B cell (primary cell): ENCODE results near the gene MAD2L2. TPM values are rescaled to one million over a fixed set of nuclear protein-coding genes. Genes with fewer than 3 reads are reported as not detected.

Experiments
- ATAC-seq: fragments of 200-7000 bp; cut with Tn5 transposase; one replicate; pipeline ENCODE4 v1.10.0; 2021; ENCODE audit warnings: low read depth, mild to moderate bottlenecking, moderate number of reproducible peaks, moderate library complexity
- CTCF ChIA-PET: fragments of 350-600 bp; sonication (Branson Sonifier 250); formaldehyde crosslinking; loops from one replicate; lab custom pipeline; 2021; ENCODE audit warnings: antibody characterized with exemption, inconsistent platforms; lab: Charles Lee
- POLR2A ChIA-PET: fragments of 350-600 bp; sonication (Branson Sonifier 250); formaldehyde crosslinking; loops from one replicate; lab custom pipeline; 2021; ENCODE audit warnings: antibody characterized with exemption; lab: Charles Lee
- DNase-seq: peaks from one replicate; pipeline ENCODE4 v3.0.0; 2013
- H2AFZ ChIP-seq: 2 replicates; pipeline ENCODE4 v1.6.1; 2012; ENCODE audit warnings: mild to moderate bottlenecking, low read depth, low read length; ENCODE audit not compliant: insufficient read depth, poor library complexity, severe bottlenecking
- H3K27ac ChIP-seq, 2 donors: 1 replicate in 1 of 2; 2 replicates in 1 of 2; pipeline ENCODE4 v1.5.1; 2012 to 2013; ENCODE audit warnings: low read length in 2 of 2, mild to moderate bottlenecking in 2 of 2, moderate library complexity in 1 of 2
- H3K27me3 ChIP-seq, 4 experiments: fragments of 200-600 bp in 1 of 4; sonication (generic) in 1 of 4; replicated peaks in 1 of 4; 1 replicate in 2 of 4; 2 replicates in 2 of 4; pipeline versions ENCODE4 v1.6.1 to v1.7.0; 2013 to 2016; ENCODE audit warnings: low read length in 3 of 4, mild to moderate bottlenecking in 2 of 4, mixed read lengths in 1 of 4, moderate library complexity in 1 of 4; ENCODE audit not compliant: insufficient read depth in 4 of 4, control insufficient read depth in 3 of 4; ENCODE audit errors: control extremely low read depth in 1 of 4
- H3K36me3 ChIP-seq, 2 experiments: replicated peaks in 1 of 2; 1 replicate in 1 of 2; 2 replicates in 1 of 2; pipeline versions ENCODE4 v1.6.1 to v1.7.1; 2013; ENCODE audit warnings: low read length in 1 of 2; ENCODE audit not compliant: insufficient read depth in 2 of 2, control insufficient read depth in 1 of 2; ENCODE audit errors: control extremely low read depth in 1 of 2, extremely low read depth in 1 of 2
- H3K4me1 ChIP-seq, 2 donors: fragments of 200-600 bp in 1 of 2; sonication (generic) in 1 of 2; 1 replicate in 1 of 2; 2 replicates in 1 of 2; pipeline versions ENCODE4 v1.5.1 to v1.6.1; 2013 to 2017; ENCODE audit warnings: low read length in 2 of 2; ENCODE audit not compliant: control insufficient read depth in 2 of 2, insufficient read depth in 2 of 2
- H3K4me2 ChIP-seq: replicated peaks from 2 replicates; pipeline ENCODE3; 2012; ENCODE audit warnings: mild to moderate bottlenecking, low read depth, low read length; ENCODE audit not compliant: poor library complexity, severe bottlenecking
- H3K4me3 ChIP-seq, 5 experiments: fragments of 200-600 bp in 1 of 5; sonication (generic) in 1 of 5; 1 replicate in 3 of 5; 2 replicates in 2 of 5; pipeline versions ENCODE4 v1.5.1 to v1.7.0; 2011 to 2016; ENCODE audit warnings: low read length in 4 of 5, mild to moderate bottlenecking in 4 of 5, low read depth in 2 of 5, control low read depth in 1 of 5, moderate library complexity in 1 of 5; ENCODE audit not compliant: insufficient read depth in 1 of 5; ENCODE audit errors: control extremely low read depth in 1 of 5, extremely low read depth in 1 of 5
- H3K79me2 ChIP-seq: fragments of 200-600 bp; sonication (generic); one replicate; pipeline ENCODE4 v1.6.0; 2016; ENCODE audit warnings: low read length; ENCODE audit not compliant: control insufficient read depth, insufficient read depth
- H3K9ac ChIP-seq: fragments of 200-600 bp; sonication (generic); 2 replicates; pipeline ENCODE4 v1.6.1; 2017; ENCODE audit warnings: mild to moderate bottlenecking, low read length, moderate library complexity
- H3K9me3 ChIP-seq, 3 donors: one replicate each; pipeline versions ENCODE4 v1.6.1 to v1.7.1; 2013; ENCODE audit warnings: low read length in 2 of 3; ENCODE audit not compliant: control insufficient read depth in 2 of 3, insufficient read depth in 1 of 3; ENCODE audit errors: control extremely low read depth in 1 of 3
- H4K20me1 ChIP-seq: 2 replicates; pipeline ENCODE4 v1.6.0; 2012; ENCODE audit warnings: mild to moderate bottlenecking, low read length; ENCODE audit not compliant: insufficient read depth, control insufficient read depth, poor library complexity, severe bottlenecking
- H3K27ac Mint-ChIP-seq: one replicate; pipeline ENCODE4 v1.8.0; 2021; ENCODE audit warnings: mixed read lengths
- H3K27me3 Mint-ChIP-seq: one replicate; pipeline ENCODE4 v1.8.0; 2021; ENCODE audit warnings: mixed read lengths
- H3K4me1 Mint-ChIP-seq: one replicate; pipeline ENCODE4 v1.8.0; 2021; ENCODE audit warnings: mixed read lengths
- H3K4me3 Mint-ChIP-seq: one replicate; pipeline ENCODE4 v1.8.0; 2021; ENCODE audit warnings: mixed read lengths
- H3K9me3 Mint-ChIP-seq: one replicate; pipeline ENCODE4 v1.8.0; 2022; ENCODE audit warnings: mixed read lengths; ENCODE audit not compliant: insufficient read depth
- CTCF ChIP-seq: fragments of 200-600 bp; IDR thresholded peaks from one replicate; pipeline ENCODE4 v1.8.0; 2022; ENCODE audit warnings: antibody characterized with exemption, mild to moderate bottlenecking
- EZH2 ChIP-seq: IDR thresholded peaks from 2 replicates; pipeline ENCODE4 v1.6.1; 2012; ENCODE audit warnings: borderline replicate concordance, low read depth, mild to moderate bottlenecking, moderate library complexity, low read length; ENCODE audit not compliant: insufficient read depth, poor library complexity, severe bottlenecking
- WGBS: methylation state at CpG from one replicate; pipeline ENCODE4 v1.1.5; 2013; ENCODE audit warnings: missing lambda C conversion rate; ENCODE audit not compliant: insufficient coverage; 5-methylcytosine and 5-hydroxymethylcytosine counted together
- intact Hi-C: fragments of 100-400 bp; cut with micrococcal nuclease; formaldehyde crosslinking; loops from one replicate; pipeline ENCODE4 v1.10.0; 2022
- polyA plus RNA-seq: library from polyadenylated mRNA; depleted of rRNA; stranded (reverse); fragments of >200 nt; gene quantifications from 2 replicates; pipeline ENCODE4 v1.2.3, GENCODE V29; 2012
- total RNA-seq, 2 donors: library from RNA; stranded (reverse); fragments of 120-200 nt in 1 of 2; gene quantifications; 1 replicate in 1 of 2; 2 replicates in 1 of 2; pipeline versions ENCODE4 v1.2.3 to v1.2.4, GENCODE V29; 2013 to 2022

The MAD2L2 gene
- total and polyA plus RNA-seq, 2 donors (not counting 1 experiment from before 2014, with no cell fraction given) = 29.0 to 42.2 TPM

- Histone ChIP-seq H3K79me2 (no peaks in the 10 kb centered on the region), H3K4me1 (peaks cover 24 to 26% of the 10 kb centered on the region in 2 donors), H3K27ac (no peak overlapping the region), H2AFZ (peak overlapping the region; percentile 54), H3K4me3 (peak overlapping the region in 4 of 5 experiments; percentile 8 to 46 (median 28)), H3K9me3 (no peaks in the 10 kb centered on the region), H3K9ac (peak overlapping the region; percentile 42), H3K4me2 (peak overlapping the region; percentile 77), H3K36me3 (no peaks in the 10 kb centered on the region), H3K27me3 (peaks cover 0 to 45% (median 21%) of the 10 kb centered on the region in 4 experiments), H4K20me1 (no peaks in the 10 kb centered on the region)
- no peak for TF ChIP-seq CTCF
- peak; percentile 66 for TF ChIP-seq EZH2
- H3K27me3 Mint-ChIP-seq = peaks cover 52% of the 10 kb centered on the region
- ATAC-seq (no peak), DNase-seq (no peak)
- 3% methylated on average over 56 of the region's 64 CpGs for WGBS
- H3K27ac Mint-ChIP-seq = no peak overlapping the region
- CTCF ChIA-PET = interaction anchor here (0.7 to 2.1 kb wide), 5 partner anchors 9 to 40 kb away, joined by 3 to 6 read pairs (median 4); partner anchors contain the start of gene MAD2L2
- H3K4me3 Mint-ChIP-seq = peak overlapping the region; percentile 68
- intact Hi-C loops = no loop called here
- peaks cover 24% of the 10 kb centered on the region for H3K4me1 Mint-ChIP-seq
- H3K9me3 Mint-ChIP-seq = no peaks in the 10 kb centered on the region
- POLR2A ChIA-PET = no interaction called here
Observed at GRCh38 chr1:11690397-11691301, 9.7 kb upstream of the MAD2L2 start.

GRCh38 chr1:11688506-11688905 lies 7.6 kb upstream of the MAD2L2 start:
- Histone ChIP-seq H3K36me3 (no peaks in the 10 kb centered on the region), H3K9me3 (no peaks in the 10 kb centered on the region), H3K4me2 (no peak overlapping the region), H3K9ac (no peak overlapping the region), H3K79me2 (no peaks in the 10 kb centered on the region), H3K27ac (no peak overlapping the region), H4K20me1 (no peaks in the 10 kb centered on the region), H2AFZ (no peak overlapping the region), H3K4me3 (no peak overlapping the region), H3K4me1 (peaks cover 26 to 29% of the 10 kb centered on the region in 2 donors), H3K27me3 (peaks cover 0 to 43% (median 19%) of the 10 kb centered on the region in 4 experiments)
- Mint-ChIP-seq H3K4me3 (no peak overlapping the region), H3K27me3 (peaks cover 40% of the 10 kb centered on the region), H3K27ac (no peak overlapping the region), H3K4me1 (peaks cover 23% of the 10 kb centered on the region), H3K9me3 (no peaks in the 10 kb centered on the region)
- ChIA-PET CTCF (interaction anchor here (0.7 kb wide), 1 partner anchor 10 kb away, joined by 3 read pairs; no protein-coding TSS in a partner anchor), POLR2A (no interaction called here)
- ATAC-seq (no peak), DNase-seq (no peak)
- no peak for TF ChIP-seq CTCF
- WGBS = 100% methylated on average over 4 of the region's 4 CpGs
- intact Hi-C loops = loop anchor here (10.0 kb wide), 1 partner anchor 994 kb away; no protein-coding TSS in a partner anchor
